ENCODE results near the gene CPPED1.

Gene CPPED1

GRCh38 chr16:12729448-12729847 lies 74.2 kb downstream of the CPPED1 start:
- FAIRE-seq = no peak

GRCh38 chr16:12728469-12728868 lies 75.2 kb downstream of the CPPED1 start:
- no peak for FAIRE-seq

- no peak for FAIRE-seq
These were observed 79.5 kb downstream of the CPPED1 start for GRCh38 chr16:12724226-12724625.

- no peak for FAIRE-seq
These were observed 80.0 kb downstream of the CPPED1 start for GRCh38 chr16:12723681-12724080.

GRCh38 chr16:12721841-12722421 lies 81.8 kb downstream of the CPPED1 start:
- FAIRE-seq = no peak

GRCh38 chr16:12719972-12720371 lies 83.7 kb downstream of the CPPED1 start:
- FAIRE-seq = no peak

- no peak for FAIRE-seq
These were observed 87.0 kb downstream of the CPPED1 start for GRCh38 chr16:12716658-12717057.

- no peak for FAIRE-seq
These were observed 93.9 kb downstream of the CPPED1 start for GRCh38 chr16:12709807-12710206.

- no peak for FAIRE-seq
These were observed 95.4 kb downstream of the CPPED1 start for GRCh38 chr16:12708266-12708665.

GRCh38 chr16:12706628-12707027 lies 97.1 kb downstream of the CPPED1 start:
- FAIRE-seq = no peak

GRCh38 chr16:12704492-12705111 lies 99.1 kb downstream of the CPPED1 start:
- no peak for FAIRE-seq

- FAIRE-seq = no peak
These were observed 99.8 kb downstream of the CPPED1 start for GRCh38 chr16:12703935-12704334.

GRCh38 chr16:12700161-12700560 lies 103.5 kb downstream of the CPPED1 start:
- no peak for FAIRE-seq

GRCh38 chr16:12699161-12699560 lies 104.5 kb downstream of the CPPED1 start:
- FAIRE-seq = no peak

- no peak for FAIRE-seq
These were observed 106.2 kb downstream of the CPPED1 start for GRCh38 chr16:12697437-12697836.

GRCh38 chr16:12695454-12695853 lies 108.2 kb downstream of the CPPED1 start:
- FAIRE-seq = no peak

GRCh38 chr16:12690024-12690423 lies 113.7 kb downstream of the CPPED1 start:
- FAIRE-seq = no peak

GRCh38 chr16:12688951-12689850 lies 114.5 kb downstream of the CPPED1 start:
- no peak for FAIRE-seq

- no peak for FAIRE-seq
These were observed 117.9 kb downstream of the CPPED1 start for GRCh38 chr16:12685806-12686205.

GRCh38 chr16:12682432-12683165 lies 121.1 kb downstream of the CPPED1 start:
- no peak for FAIRE-seq

- FAIRE-seq = no peak
These were observed 122.0 kb downstream of the CPPED1 start for GRCh38 chr16:12681653-12682052.

GRCh38 chr16:12680531-12680930 lies 123.2 kb downstream of the CPPED1 start:
- FAIRE-seq = no peak

- no peak for FAIRE-seq
These were observed 123.9 kb downstream of the CPPED1 start for GRCh38 chr16:12679660-12680272.
